OCI-LY7 (cell line): ENCODE results near the gene NPFF.

Experiments
- CTCF ChIP-seq: fragments of 200-600 bp; sonication (generic); conservative IDR thresholded peaks from 2 replicates; pipeline ENCODE4 v1.5.1; 2014; ENCODE audit warnings: mild to moderate bottlenecking, antibody characterized with exemption, low read length, moderate library complexity, mixed read lengths
- EZH2phosphoT487 ChIP-seq: fragments of 200-600 bp; sonication (generic); IDR thresholded peaks from 2 replicates; pipeline ENCODE4 v1.6.1; 2018; ENCODE audit warnings: low read depth, borderline replicate concordance, mild to moderate bottlenecking, mixed run types, antibody characterized with exemption, low read length, moderate library complexity, mixed read lengths

DNA sequence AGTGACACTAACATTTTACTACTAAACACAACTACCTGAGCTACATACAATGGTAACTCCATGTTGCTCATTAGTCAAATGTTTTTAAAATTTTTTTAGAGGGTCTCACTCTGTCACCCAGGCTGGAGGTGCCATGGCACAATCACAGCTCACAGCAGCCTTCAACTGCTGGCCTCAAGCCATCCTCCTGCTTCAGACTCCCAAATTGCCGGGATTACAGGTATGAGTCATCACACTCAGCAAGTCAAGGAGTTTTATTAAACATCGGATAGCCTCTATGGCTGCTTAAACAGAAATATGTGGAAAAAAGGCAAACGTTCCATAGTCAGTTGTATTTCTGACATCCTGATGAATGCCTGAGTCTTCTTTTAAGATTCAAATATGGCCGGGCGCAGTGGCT lies 11.1 kb upstream of the NPFF start:
- TF ChIP-seq CTCF = no peak
- no peak for TF ChIP-seq EZH2phosphoT487
